Parathyroid adenoma (tissue), 2 donors: Measurements from ENCODE around the gene P2RX3.

Experiments
- H2AFZ ChIP-seq: fragments of 300-600 bp; sonication (generic); one replicate; pipeline ENCODE4 v1.7.0; 2017; ENCODE audit warnings: antibody characterized with exemption, mild to moderate bottlenecking
- H3K27ac ChIP-seq: fragments of 300-600 bp; sonication (generic); one replicate; pipeline ENCODE4 v1.7.0; 2017
- H3K27me3 ChIP-seq: fragments of 300-600 bp; sonication (generic); one replicate; pipeline ENCODE4 v1.7.0; 2017; ENCODE audit warnings: low read length; ENCODE audit not compliant: control insufficient read depth, insufficient read depth
- H3K36me3 ChIP-seq: fragments of 300-600 bp; sonication (generic); one replicate; pipeline ENCODE4 v1.7.0; 2017; ENCODE audit warnings: low read length; ENCODE audit not compliant: control insufficient read depth, insufficient read depth
- H3K4me1 ChIP-seq: fragments of 300-600 bp; sonication (generic); one replicate; pipeline ENCODE4 v1.7.0; 2017; ENCODE audit warnings: control low read depth
- H3K4me2 ChIP-seq: fragments of 300-600 bp; sonication (generic); one replicate; pipeline ENCODE4 v1.7.0; 2017; ENCODE audit warnings: low read length
- H3K4me3 ChIP-seq: fragments of 300-600 bp; sonication (generic); one replicate; pipeline ENCODE4 v1.7.0; 2017; ENCODE audit warnings: low read depth, low read length
- H3K79me2 ChIP-seq: fragments of 300-600 bp; sonication (generic); one replicate; pipeline ENCODE4 v1.7.0; 2017; ENCODE audit warnings: control low read depth
- H3K9ac ChIP-seq: fragments of 300-600 bp; sonication (generic); one replicate; pipeline ENCODE4 v1.7.0; 2017; ENCODE audit warnings: mild to moderate bottlenecking
- H3K9me3 ChIP-seq: fragments of 300-600 bp; sonication (generic); one replicate; pipeline ENCODE4 v1.7.0; 2017; ENCODE audit warnings: low read length; ENCODE audit not compliant: control insufficient read depth
- CTCF ChIP-seq: fragments of 300-600 bp; sonication (generic); IDR thresholded peaks from one replicate; pipeline ENCODE4 v1.7.0; 2017; ENCODE audit warnings: antibody characterized with exemption, mild to moderate bottlenecking
- donor health status: primary hyperparathyroidism.

The P2RX3 gene

GRCh38 chr11:57330029-57330428 is 8.1 kb upstream of the P2RX3 start:
- TF ChIP-seq CTCF: no peak
- Histone ChIP-seq H3K4me2 (no peak overlapping the region), H3K79me2 (no peaks in the 10 kb centered on the region), H3K27ac (no peak overlapping the region), H3K4me1 (peaks cover 10% of the 10 kb centered on the region), H2AFZ (no peak overlapping the region), H3K27me3 (no peaks in the 10 kb centered on the region), H3K36me3 (no peaks in the 10 kb centered on the region), H3K9me3 (no peaks in the 10 kb centered on the region), H3K4me3 (no peak overlapping the region), H3K9ac (no peak overlapping the region)

- Histone ChIP-seq H3K27me3 (no peaks in the 10 kb centered on the region), H3K4me3 (no peak overlapping the region), H3K9ac (no peak overlapping the region), H3K79me2 (no peaks in the 10 kb centered on the region), H3K4me1 (peaks cover 6% of the 10 kb centered on the region), H3K9me3 (no peaks in the 10 kb centered on the region), H3K27ac (no peak overlapping the region), H2AFZ (no peak overlapping the region), H3K36me3 (no peaks in the 10 kb centered on the region), H3K4me2 (no peak overlapping the region)
- no peak for TF ChIP-seq CTCF
Observed at GRCh38 chr11:57331720-57332119, 6.4 kb upstream of the P2RX3 start.

- H3K4me3 ChIP-seq: no peak overlapping the region
- H3K9me3 ChIP-seq: no peaks in the 10 kb centered on the region
- no peak overlapping the region for H3K9ac ChIP-seq
- H3K27me3 ChIP-seq: no peaks in the 10 kb centered on the region
- peaks cover 4% of the 10 kb centered on the region for H3K4me1 ChIP-seq
- no peak overlapping the region for H2AFZ ChIP-seq
- no peak overlapping the region for H3K27ac ChIP-seq
- no peak for TF ChIP-seq CTCF
- H3K4me2 ChIP-seq: no peak overlapping the region
- no peaks in the 10 kb centered on the region for H3K36me3 ChIP-seq
- no peaks in the 10 kb centered on the region for H3K79me2 ChIP-seq
Observed at GRCh38 chr11:57332694-57333440, 5.3 kb upstream of the P2RX3 start.

- TF ChIP-seq CTCF: no peak
Observed at GRCh38 chr11:57335023-57335342, 3.2 kb upstream of the P2RX3 start.

More at GRCh38 chr11:57335023-57335342, 3.2 kb upstream of the P2RX3 start:
- H3K9ac ChIP-seq: no peak overlapping the region
- H3K27me3 ChIP-seq: no peaks in the 10 kb centered on the region
- no peaks in the 10 kb centered on the region for H3K9me3 ChIP-seq
- no peaks in the 10 kb centered on the region for H3K36me3 ChIP-seq
- no peaks in the 10 kb centered on the region for H3K79me2 ChIP-seq
- peak overlapping the region; percentile 90 for H2AFZ ChIP-seq
- peak overlapping the region; percentile 72 for H3K27ac ChIP-seq
- peak overlapping the region; percentile 79 for H3K4me2 ChIP-seq
- peak overlapping the region; percentile 63 for H3K4me3 ChIP-seq
- peaks cover 4% of the 10 kb centered on the region for H3K4me1 ChIP-seq
